Stimulated activated CD4-positive, alpha-beta T cell treated with anti-CD3 and anti-CD28 coated beads, Interleukin-4, amount 100 ng/mL, for 4 hours (primary cell): ENCODE results near the gene BCL2L11.

Experiments
- DNase-seq, 2 experiments: peaks; one replicate each; pipeline ENCODE4 v3.0.0-alpha.2; 2020

The BCL2L11 gene

GRCh38 chr2:111198701-111199100, 78.0 kb downstream of the BCL2L11 start:
- no peak for DNase-seq

GRCh38 chr2:111199840-111200239, 79.1 kb downstream of the BCL2L11 start:
- no peak for DNase-seq

GRCh38 chr2:111200333-111200881, 79.7 kb downstream of the BCL2L11 start:
- DNase-seq, result no peak

GRCh38 chr2:111201214-111201613, 80.5 kb downstream of the BCL2L11 start:
- DNase-seq, result no peak

- no peak for DNase-seq
Observed at GRCh38 chr2:111202266-111203040, 81.7 kb downstream of the BCL2L11 start.

- DNase-seq, result no peak
Observed at GRCh38 chr2:111204706-111205105, 84.0 kb downstream of the BCL2L11 start.

GRCh38 chr2:111205774-111206173, 85.1 kb downstream of the BCL2L11 start:
- no peak for DNase-seq

GRCh38 chr2:111207851-111208250, 87.1 kb downstream of the BCL2L11 start:
- no peak for DNase-seq

GRCh38 chr2:111208639-111209038, 87.9 kb downstream of the BCL2L11 start:
- DNase-seq, result no peak

GRCh38 chr2:111209045-111209514, 88.4 kb downstream of the BCL2L11 start:
- DNase-seq, result no peak

GRCh38 chr2:111210036-111210435, 89.3 kb downstream of the BCL2L11 start:
- no peak for DNase-seq

- no peak for DNase-seq
Observed at GRCh38 chr2:111213877-111214276, 93.2 kb downstream of the BCL2L11 start.

GRCh38 chr2:111216811-111217652, 96.3 kb downstream of the BCL2L11 start:
- no peak for DNase-seq
